Neural cell (in vitro differentiated cells): ENCODE results near the gene TMEM183A. TPM values are rescaled to one million over a fixed set of nuclear protein-coding genes. Genes with fewer than 3 reads are reported as not detected.

Experiments
- H2AFZ ChIP-seq: fragments of 200-600, 300-800 bp; sonication (generic), shearing (Covaris generic); 2 replicates; pipeline ENCODE4 v1.6.0; 2014; ENCODE audit warnings: low read depth, mild to moderate bottlenecking, antibody characterized with exemption, low read length, moderate library complexity
- H3F3A ChIP-seq: fragments of 200-600 bp; shearing (Covaris generic); 2 replicates; pipeline ENCODE4 v1.6.1; 2016; ENCODE audit warnings: mild to moderate bottlenecking, moderate library complexity, mixed read lengths, antibody characterized with exemption, low read length; ENCODE audit not compliant: insufficient read depth, poor library complexity, severe bottlenecking
- H3K27ac ChIP-seq: fragments of 200-600, 300-800 bp; sonication (generic), shearing (Covaris generic); 2 replicates; pipeline ENCODE4 v1.5.1; 2014; ENCODE audit warnings: mild to moderate bottlenecking, low read length, moderate library complexity
- H3K27me3 ChIP-seq: fragments of 300-800, 200-600 bp; sonication (generic), shearing (Covaris generic); 2 replicates; pipeline ENCODE4 v1.6.0; 2014; ENCODE audit warnings: mild to moderate bottlenecking, low read depth, low read length, moderate library complexity; ENCODE audit not compliant: insufficient read depth
- H3K36me3 ChIP-seq: fragments of 300-800, 200-600 bp; sonication (generic), shearing (Covaris generic); 2 replicates; pipeline ENCODE4 v1.5.1; 2014; ENCODE audit warnings: mild to moderate bottlenecking, antibody characterized with exemption, low read length, moderate library complexity; ENCODE audit not compliant: insufficient read depth
- H3K4me2 ChIP-seq: fragments of 300-800, 200-600 bp; sonication (generic), shearing (Covaris generic); 2 replicates; pipeline ENCODE4 v1.6.0; 2014; ENCODE audit warnings: mild to moderate bottlenecking, low read length
- H3K4me3 ChIP-seq: fragments of 300-800, 200-600 bp; sonication (generic), shearing (Covaris generic); 2 replicates; pipeline ENCODE4 v1.5.1; 2014; ENCODE audit warnings: mild to moderate bottlenecking, low read length, moderate library complexity
- H3K79me2 ChIP-seq: fragments of 200-600 bp; shearing (Covaris generic); replicated peaks from 2 replicates; pipeline ENCODE4 v1.6.0; 2014; ENCODE audit warnings: mild to moderate bottlenecking, low read length, moderate library complexity; ENCODE audit not compliant: insufficient read depth
- H3K9ac ChIP-seq: fragments of 300-800, 200-600 bp; sonication (generic), shearing (Covaris generic); 2 replicates; pipeline ENCODE4 v1.6.1; 2016; ENCODE audit warnings: mild to moderate bottlenecking, low read length, mixed read lengths
- H3K9me2 ChIP-seq: fragments of 200-600 bp; shearing (Covaris generic); 2 replicates; pipeline ENCODE4 v1.6.1; 2016; ENCODE audit warnings: mild to moderate bottlenecking, low read length, mixed read lengths; ENCODE audit not compliant: insufficient read depth
- H3K9me3 ChIP-seq: fragments of 200-600, 300-800 bp; sonication (generic), shearing (Covaris generic); 2 replicates; pipeline ENCODE4 v1.6.1; 2016; ENCODE audit warnings: mild to moderate bottlenecking, mixed run types, low read length, moderate library complexity, mixed read lengths
- H4K20me1 ChIP-seq: fragments of 200-600 bp; shearing (Covaris generic); 2 replicates; pipeline ENCODE4 v1.6.1; 2016; ENCODE audit warnings: mild to moderate bottlenecking, mixed run types; ENCODE audit not compliant: insufficient read depth
- EP300 ChIP-seq: fragments of 450-650 bp; conservative IDR thresholded peaks from 2 replicates; pipeline ENCODE4 v1.6.1; 2014; ENCODE audit warnings: antibody characterized with exemption, mild to moderate bottlenecking, moderate library complexity; ENCODE audit not compliant: poor library complexity, severe bottlenecking
- EZH2 ChIP-seq: fragments of 200-600, 300-800 bp; shearing (Covaris generic), sonication (generic); IDR thresholded peaks from 2 replicates; pipeline ENCODE4 v1.6.1; 2014; ENCODE audit warnings: antibody characterized with exemption, low read length, borderline replicate concordance, mild to moderate bottlenecking; ENCODE audit not compliant: insufficient read depth, poor library complexity, severe bottlenecking
- MXI1 ChIP-seq: fragments of 450-650 bp; conservative IDR thresholded peaks from 2 replicates; pipeline ENCODE4 v1.6.1; 2014; ENCODE audit warnings: antibody characterized with exemption, mild to moderate bottlenecking; ENCODE audit not compliant: poor library complexity, severe bottlenecking
- RAD21 ChIP-seq: fragments of 450-650 bp; conservative IDR thresholded peaks from 2 replicates; pipeline ENCODE4 v1.6.1; 2014; ENCODE audit warnings: antibody characterized with exemption, mild to moderate bottlenecking, moderate library complexity
- SMC3 ChIP-seq: fragments of 450-650 bp; conservative IDR thresholded peaks from 2 replicates; pipeline ENCODE4 v1.6.1; 2014; ENCODE audit warnings: antibody characterized with exemption, mild to moderate bottlenecking, moderate library complexity; ENCODE audit not compliant: poor library complexity
- TAF1 ChIP-seq: IDR thresholded peaks from 2 replicates; pipeline ENCODE4 v1.6.1; 2012; ENCODE audit warnings: low read depth
- polyA plus RNA-seq: library from polyadenylated mRNA; depleted of rRNA; stranded (reverse); fragments of >200 nt; gene quantifications from 2 replicates; pipeline ENCODE4 v1.2.3, GENCODE V29; 2014
- TF ChIP-seq, protein P1 (sequence below): fragments of 450-650 bp; IDR thresholded peaks from 2 replicates; pipeline ENCODE4 v1.5.1; 2014; ENCODE audit warnings: antibody characterized with exemption, mild to moderate bottlenecking, moderate library complexity; ENCODE audit not compliant: poor library complexity, severe bottlenecking
- TF ChIP-seq, protein P2 (sequence below): IDR thresholded peaks from 2 replicates; pipeline ENCODE4 v1.6.1; 2012; ENCODE audit warnings: borderline replicate concordance

Gene TMEM183A
- polyA plus RNA-seq, 1 donor from 2014 or later: 237 TPM

- Histone ChIP-seq H3K36me3 (no peaks in the 10 kb centered on the region), H3K79me2 (no peaks in the 10 kb centered on the region), H3K4me3 (no peak overlapping the region), H3K27ac (no peak overlapping the region), H3K4me2 (no peak overlapping the region), H3F3A (no peaks in the 10 kb centered on the region), H3K9ac (no peak overlapping the region), H3K9me2 (no peaks in the 10 kb centered on the region), H3K9me3 (no peaks in the 10 kb centered on the region), H2AFZ (no peak overlapping the region), H3K27me3 (no peaks in the 10 kb centered on the region), H4K20me1 (no peaks in the 10 kb centered on the region)
- no peak for TF ChIP-seq SMC3
- TF ChIP-seq, protein P1, sequence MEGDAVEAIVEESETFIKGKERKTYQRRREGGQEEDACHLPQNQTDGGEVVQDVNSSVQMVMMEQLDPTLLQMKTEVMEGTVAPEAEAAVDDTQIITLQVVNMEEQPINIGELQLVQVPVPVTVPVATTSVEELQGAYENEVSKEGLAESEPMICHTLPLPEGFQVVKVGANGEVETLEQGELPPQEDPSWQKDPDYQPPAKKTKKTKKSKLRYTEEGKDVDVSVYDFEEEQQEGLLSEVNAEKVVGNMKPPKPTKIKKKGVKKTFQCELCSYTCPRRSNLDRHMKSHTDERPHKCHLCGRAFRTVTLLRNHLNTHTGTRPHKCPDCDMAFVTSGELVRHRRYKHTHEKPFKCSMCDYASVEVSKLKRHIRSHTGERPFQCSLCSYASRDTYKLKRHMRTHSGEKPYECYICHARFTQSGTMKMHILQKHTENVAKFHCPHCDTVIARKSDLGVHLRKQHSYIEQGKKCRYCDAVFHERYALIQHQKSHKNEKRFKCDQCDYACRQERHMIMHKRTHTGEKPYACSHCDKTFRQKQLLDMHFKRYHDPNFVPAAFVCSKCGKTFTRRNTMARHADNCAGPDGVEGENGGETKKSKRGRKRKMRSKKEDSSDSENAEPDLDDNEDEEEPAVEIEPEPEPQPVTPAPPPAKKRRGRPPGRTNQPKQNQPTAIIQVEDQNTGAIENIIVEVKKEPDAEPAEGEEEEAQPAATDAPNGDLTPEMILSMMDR: no peak
Observed at GRCh38 chr1:203046984-203047630, 39.9 kb downstream of the TMEM183A start.

GRCh38 chr1:203048086-203048485 lies 40.9 kb downstream of the TMEM183A start:
- no peak overlapping the region for H3K27ac ChIP-seq
- H3K4me3 ChIP-seq: no peak overlapping the region
- H3F3A ChIP-seq: no peaks in the 10 kb centered on the region
- no peaks in the 10 kb centered on the region for H3K9me2 ChIP-seq
- no peak overlapping the region for H3K9ac ChIP-seq
- H3K9me3 ChIP-seq: no peaks in the 10 kb centered on the region
- H2AFZ ChIP-seq: no peak overlapping the region
- H3K36me3 ChIP-seq: no peaks in the 10 kb centered on the region
- H3K4me2 ChIP-seq: no peak overlapping the region
- H4K20me1 ChIP-seq: no peaks in the 10 kb centered on the region
- TF ChIP-seq EP300 (no peak), SMC3 (no peak), MXI1 (no peak), EZH2 (no peak), RAD21 (no peak), TAF1 (no peak)
- TF ChIP-seq, protein P2, sequence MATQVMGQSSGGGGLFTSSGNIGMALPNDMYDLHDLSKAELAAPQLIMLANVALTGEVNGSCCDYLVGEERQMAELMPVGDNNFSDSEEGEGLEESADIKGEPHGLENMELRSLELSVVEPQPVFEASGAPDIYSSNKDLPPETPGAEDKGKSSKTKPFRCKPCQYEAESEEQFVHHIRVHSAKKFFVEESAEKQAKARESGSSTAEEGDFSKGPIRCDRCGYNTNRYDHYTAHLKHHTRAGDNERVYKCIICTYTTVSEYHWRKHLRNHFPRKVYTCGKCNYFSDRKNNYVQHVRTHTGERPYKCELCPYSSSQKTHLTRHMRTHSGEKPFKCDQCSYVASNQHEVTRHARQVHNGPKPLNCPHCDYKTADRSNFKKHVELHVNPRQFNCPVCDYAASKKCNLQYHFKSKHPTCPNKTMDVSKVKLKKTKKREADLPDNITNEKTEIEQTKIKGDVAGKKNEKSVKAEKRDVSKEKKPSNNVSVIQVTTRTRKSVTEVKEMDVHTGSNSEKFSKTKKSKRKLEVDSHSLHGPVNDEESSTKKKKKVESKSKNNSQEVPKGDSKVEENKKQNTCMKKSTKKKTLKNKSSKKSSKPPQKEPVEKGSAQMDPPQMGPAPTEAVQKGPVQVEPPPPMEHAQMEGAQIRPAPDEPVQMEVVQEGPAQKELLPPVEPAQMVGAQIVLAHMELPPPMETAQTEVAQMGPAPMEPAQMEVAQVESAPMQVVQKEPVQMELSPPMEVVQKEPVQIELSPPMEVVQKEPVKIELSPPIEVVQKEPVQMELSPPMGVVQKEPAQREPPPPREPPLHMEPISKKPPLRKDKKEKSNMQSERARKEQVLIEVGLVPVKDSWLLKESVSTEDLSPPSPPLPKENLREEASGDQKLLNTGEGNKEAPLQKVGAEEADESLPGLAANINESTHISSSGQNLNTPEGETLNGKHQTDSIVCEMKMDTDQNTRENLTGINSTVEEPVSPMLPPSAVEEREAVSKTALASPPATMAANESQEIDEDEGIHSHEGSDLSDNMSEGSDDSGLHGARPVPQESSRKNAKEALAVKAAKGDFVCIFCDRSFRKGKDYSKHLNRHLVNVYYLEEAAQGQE: no peak
- H3K27me3 ChIP-seq: no peaks in the 10 kb centered on the region
- no peaks in the 10 kb centered on the region for H3K79me2 ChIP-seq
